WTC11 (cell line): ENCODE data around the gene TMEM117.

ENCODE experiments used
- SP1 ChIP-seq: sonication (generic); formaldehyde crosslinking; conservative IDR thresholded peaks from 2 replicates; pipeline ENCODE4 v1.8.1; 2022; ENCODE audit warnings: missing genetic modification reagents
- TF ChIP-seq, protein P1 (sequence below): fragments of 200-600 bp; IDR thresholded peaks from 2 replicates; pipeline ENCODE4 v1.8.0; 2022; ENCODE audit warnings: antibody characterized with exemption
- TF ChIP-seq, protein P2 (sequence below): sonication (generic); formaldehyde crosslinking; IDR thresholded peaks from 2 replicates; pipeline ENCODE4 v1.8.0; 2022; ENCODE audit warnings: mild to moderate bottlenecking, missing genetic modification reagents

DNA sequence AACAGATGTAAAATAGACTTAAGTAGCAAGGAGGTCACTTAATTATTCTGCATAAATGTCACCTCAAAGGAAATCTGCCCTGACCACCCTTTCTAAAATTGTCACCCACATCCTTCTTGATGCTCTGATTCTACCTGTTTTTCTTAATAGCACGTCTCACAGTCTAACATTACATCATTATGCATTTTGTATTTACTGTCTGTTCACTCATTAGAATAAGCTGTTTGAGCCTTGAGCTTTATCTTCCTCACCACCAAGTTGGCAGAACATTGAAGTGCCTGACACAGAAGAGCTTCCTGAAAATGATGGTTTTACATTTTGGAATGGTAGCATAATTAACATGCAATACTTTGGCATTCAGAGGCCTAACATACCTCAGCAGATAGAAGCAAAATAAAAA lies 8.8 kb upstream of the TMEM117 start:
- TF ChIP-seq, protein P1, sequence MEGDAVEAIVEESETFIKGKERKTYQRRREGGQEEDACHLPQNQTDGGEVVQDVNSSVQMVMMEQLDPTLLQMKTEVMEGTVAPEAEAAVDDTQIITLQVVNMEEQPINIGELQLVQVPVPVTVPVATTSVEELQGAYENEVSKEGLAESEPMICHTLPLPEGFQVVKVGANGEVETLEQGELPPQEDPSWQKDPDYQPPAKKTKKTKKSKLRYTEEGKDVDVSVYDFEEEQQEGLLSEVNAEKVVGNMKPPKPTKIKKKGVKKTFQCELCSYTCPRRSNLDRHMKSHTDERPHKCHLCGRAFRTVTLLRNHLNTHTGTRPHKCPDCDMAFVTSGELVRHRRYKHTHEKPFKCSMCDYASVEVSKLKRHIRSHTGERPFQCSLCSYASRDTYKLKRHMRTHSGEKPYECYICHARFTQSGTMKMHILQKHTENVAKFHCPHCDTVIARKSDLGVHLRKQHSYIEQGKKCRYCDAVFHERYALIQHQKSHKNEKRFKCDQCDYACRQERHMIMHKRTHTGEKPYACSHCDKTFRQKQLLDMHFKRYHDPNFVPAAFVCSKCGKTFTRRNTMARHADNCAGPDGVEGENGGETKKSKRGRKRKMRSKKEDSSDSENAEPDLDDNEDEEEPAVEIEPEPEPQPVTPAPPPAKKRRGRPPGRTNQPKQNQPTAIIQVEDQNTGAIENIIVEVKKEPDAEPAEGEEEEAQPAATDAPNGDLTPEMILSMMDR: no peak
- no peak for TF ChIP-seq SP1 (CRISPR knock-in tag)
- TF ChIP-seq, protein P2, sequence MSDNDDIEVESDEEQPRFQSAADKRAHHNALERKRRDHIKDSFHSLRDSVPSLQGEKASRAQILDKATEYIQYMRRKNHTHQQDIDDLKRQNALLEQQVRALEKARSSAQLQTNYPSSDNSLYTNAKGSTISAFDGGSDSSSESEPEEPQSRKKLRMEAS (CRISPR knock-in tag): no peak
